ENCODE results near the gene P2RY6. TPM values are rescaled to one million over a fixed set of nuclear protein-coding genes. Genes with fewer than 3 reads are reported as not detected.
A peak's percentile ranks its signal among the peaks of the same experiment; 100 is the strongest.

The P2RY6 gene
- total and polyA plus RNA-seq, 2 of the 4 experiments (the other 2 are of a cell fraction) = 0.44 TPM; not detected in 1

GRCh38 chr11:73306977-73307322 is 34.8 kb downstream of the P2RY6 start:
- 5% methylated on average over 4 of the region's 18 CpGs; no CpG with 5 or more reads in 1 of the 2 experiments for WGBS, 2 experiments (ENCODE audit: extremely low coverage in 2 of 2, insufficient read length in 1 of 2)
- Histone ChIP-seq H3K4ac (ENCODE audit: low read depth, low read length) (peak overlapping the region; percentile 80), H3K9me3 (ENCODE audit: control insufficient read depth, insufficient read depth, low read length) (no peaks in the 10 kb centered on the region), H2BK15ac (ENCODE audit: low read depth, low read length) (peak overlapping the region; percentile 83; the same call in 1 of the 3 replicates), H3K36me3 (ENCODE audit: control insufficient read depth, insufficient read depth, low read length) (peaks cover 15% of the 10 kb centered on the region; the same call in 1 of the 2 replicates), H2AK9ac (replicated peaks; ENCODE audit: low read depth, low read length, poor library complexity) (peak overlapping the region; percentile 73), H4K5ac (ENCODE audit: low read depth, low read length) (peak overlapping the region; percentile 84), H3K18ac (ENCODE audit: low read depth, low read length) (peak overlapping the region; percentile 67), H3K9me1 (ENCODE audit: insufficient read depth, low read length) (no peaks in the 10 kb centered on the region), H2BK5ac (ENCODE audit: low read depth, low read length, poor library complexity, severe bottlenecking) (peak overlapping the region; percentile 76), H3K27me3 (ENCODE audit: control insufficient read depth, insufficient read depth, low read length) (no peaks in the 10 kb centered on the region), H3K79me1 (ENCODE audit: low read depth in 1 of 2, low read length in 2 of 2) (peaks cover 0 to 24% of the 10 kb centered on the region in 2 experiments; a peak in 2 of 4 replicates), H3K4me3 (ENCODE audit: insufficient read depth, low read depth, low read length) (peak overlapping the region; percentile 29), H3K14ac (replicated peaks; ENCODE audit: low read depth, low read length) (peak overlapping the region; percentile 78), H3K4me1 (ENCODE audit: control insufficient read depth, insufficient read depth, low read length) (peaks cover 23% of the 10 kb centered on the region), H4K8ac (ENCODE audit: low read depth in 2 of 2, low read length in 2 of 2) (peak overlapping the region; percentile 92 to 93), H2BK120ac (ENCODE audit: low read depth, low read length) (peak overlapping the region; percentile 78), H3K56ac (ENCODE audit: extremely low read depth, insufficient read depth, low read length) (peak overlapping the region; percentile 82), H4K20me1 (ENCODE audit: insufficient read depth, low read length) (peaks cover 30% of the 10 kb centered on the region), H3K9ac (ENCODE audit: low read depth, low read length) (peak overlapping the region; percentile 69), H3K23ac (ENCODE audit: low read depth, low read length) (peak overlapping the region; percentile 73), H2BK20ac (ENCODE audit: low read depth, low read length) (peak overlapping the region; percentile 9), H4K91ac (ENCODE audit: insufficient read depth, low read depth, low read length) (peak overlapping the region; percentile 92), H3K27ac (ENCODE audit: insufficient read depth, low read length) (peak overlapping the region; percentile 93), H3K4me2 (ENCODE audit: low read depth, low read length) (peak overlapping the region; percentile 83), H2AFZ (replicated peaks; ENCODE audit: low read length, poor library complexity) (peak overlapping the region; percentile 87), H2AK5ac (ENCODE audit: low read depth, low read length) (peak overlapping the region; percentile 87)
- CTCF ChIA-PET = interaction anchor here (0.6 to 3.4 kb wide), 14 partner anchors 9 to 1492 kb away, joined by 3 to 25 read pairs (median 4); no protein-coding TSS in a partner anchor
- intact Hi-C loops (cut with micrococcal nuclease) (loop anchor here (1.0 to 10.0 kb wide), 6 partner anchors 28 to 354 kb away; partner anchors contain the start of genes FAM168A and RELT), dilution Hi-C loops (cut with HindIII; ENCODE audit: low sequenced_read_pairs, unreplicated experiment) (no loop called here), in situ Hi-C loops (cut with MboI; ENCODE audit: low sequenced_read_pairs) (no loop called here)
- ATAC-seq (ENCODE audit: low read depth) (no peak), DNase-seq (no peak)
- POLR2A ChIA-PET (ENCODE audit: unreplicated experiment) = interaction anchor here (0.6 to 1.4 kb wide), 5 partner anchors 28 to 428 kb away, joined by 3 to 10 read pairs (median 5); no protein-coding TSS in a partner anchor
- TSS peak; percentile 45 for BruUV-seq (replicated peaks)
- TF ChIP-seq RCOR1 (IDR thresholded peaks at IDR 0.05; ENCODE audit: insufficient replicate concordance, low read length) (no peak), ELK1 (IDR thresholded peaks at IDR 0.05; ENCODE audit: borderline replicate concordance, low read depth, low read length) (no peak), RAD21 (IDR thresholded peaks at IDR 0.05; ENCODE audit: low read length) (no peak), USF2 (IDR thresholded peaks at IDR 0.05; ENCODE audit: low read depth, low read length) (no peak), FOS (IDR thresholded peaks at IDR 0.05; ENCODE audit: low read depth, low read length) (no peak), POLR2A (IDR thresholded peaks at IDR 0.05; ENCODE audit: low read depth, low read length) (no peak), CHD1 (IDR thresholded peaks at IDR 0.05; ENCODE audit: low read depth, low read length) (no peak), BHLHE40 (IDR thresholded peaks at IDR 0.05; ENCODE audit: low read depth, low read length) (no peak)

Measured in IMR-90 (cell line).